GM21423 (cell line): ENCODE measurements around the gene ZBED1.
"Not testable (repeated sequence)": the region's sequence is repeated elsewhere in the genome, so short reads cannot be mapped to it uniquely, and the experiment has no call there.

Experiments
- ATAC-seq: cut with Tn5 transposase; IDR thresholded peaks from one replicate; pipeline ENCODE4 v1.9.1; 2021; ENCODE audit warnings: mild to moderate bottlenecking, moderate library complexity; ENCODE audit not compliant: unreplicated experiment

The ZBED1 gene

GRCh38 chrX:2477313-2477712, 23.5 kb downstream of the ZBED1 start:
- ATAC-seq: not testable (repeated sequence)

DNA sequence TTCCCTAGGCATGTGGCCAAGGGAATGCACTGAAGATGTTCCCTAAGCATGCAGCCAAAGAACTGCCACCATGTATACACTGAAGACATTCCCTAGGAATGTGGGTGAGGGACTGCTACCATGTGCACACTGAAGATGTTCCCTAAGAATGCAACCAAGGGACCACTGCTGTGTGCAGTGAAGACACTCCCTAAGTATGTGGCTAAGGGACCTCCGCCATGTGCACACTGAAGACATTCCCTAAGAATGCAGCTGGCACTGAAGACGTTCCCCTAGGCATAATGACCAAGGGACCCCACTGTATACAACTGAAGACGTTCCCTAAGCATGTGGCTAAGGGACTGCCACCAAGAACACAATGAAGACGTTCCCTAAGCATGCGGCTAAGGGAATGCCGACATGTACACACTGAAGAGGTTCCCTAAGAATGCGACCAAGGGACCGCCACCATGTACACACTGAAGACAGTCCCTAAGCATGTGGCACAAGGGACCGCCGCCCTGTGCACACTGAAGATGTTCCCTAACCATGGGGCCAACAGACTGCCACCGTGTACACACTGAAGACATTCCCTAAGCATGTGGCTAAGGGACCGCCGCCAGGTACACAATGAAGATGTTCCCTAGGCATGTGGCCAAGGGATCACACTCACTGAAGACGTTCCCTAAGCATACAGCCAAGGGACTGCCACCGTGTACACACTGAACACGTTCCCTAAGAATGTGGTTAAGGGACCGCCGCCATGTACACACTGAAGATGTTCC, 25.6 kb downstream of the ZBED1 start:
- no peak for ATAC-seq

- ATAC-seq: no peak
Observed at GRCh38 chrX:2474280-2474962, 26.4 kb downstream of the ZBED1 start.

DNA sequence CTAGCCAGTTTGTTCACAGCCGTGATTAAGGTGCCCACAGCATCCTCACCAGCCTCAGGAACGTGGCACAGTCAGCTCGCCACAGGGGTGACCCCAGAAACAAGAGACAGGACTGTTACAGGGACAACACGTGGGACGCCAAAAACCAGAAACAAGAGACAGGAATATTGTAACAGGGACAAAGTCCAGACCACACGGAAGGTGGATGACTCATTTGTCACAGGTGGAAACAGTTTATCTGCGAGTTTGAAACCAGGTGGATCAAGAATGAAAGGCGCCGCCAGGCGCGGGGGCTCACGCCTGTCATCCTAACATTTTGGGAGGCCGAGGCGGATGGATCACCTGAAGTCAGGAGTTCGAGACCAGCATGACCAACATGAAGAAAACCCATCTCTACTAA, 27.7 kb downstream of the ZBED1 start:
- ATAC-seq: not testable (repeated sequence)

GRCh38 chrX:2471641-2472040, 29.1 kb downstream of the ZBED1 start:
- no peak for ATAC-seq

DNA sequence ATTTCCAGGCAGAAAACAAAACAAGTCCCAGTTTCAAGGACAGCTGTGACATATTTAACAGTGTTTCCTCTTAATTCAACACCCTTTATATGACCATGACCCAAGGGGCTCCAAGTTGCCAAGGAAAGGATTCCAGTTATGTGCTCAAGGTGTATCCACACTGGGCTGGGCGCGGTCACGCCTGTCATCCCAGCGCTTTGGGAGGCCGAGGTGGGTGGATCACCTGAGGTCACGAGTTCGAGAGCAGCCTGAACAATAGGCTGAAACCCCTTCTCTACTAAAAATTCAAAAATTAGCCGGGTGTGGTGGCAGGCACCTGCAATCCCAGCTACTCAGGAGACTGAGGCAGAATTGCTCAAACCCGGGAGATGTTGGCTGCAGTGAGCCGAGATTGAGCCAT, 29.6 kb downstream of the ZBED1 start:
- not testable (repeated sequence) for ATAC-seq

DNA sequence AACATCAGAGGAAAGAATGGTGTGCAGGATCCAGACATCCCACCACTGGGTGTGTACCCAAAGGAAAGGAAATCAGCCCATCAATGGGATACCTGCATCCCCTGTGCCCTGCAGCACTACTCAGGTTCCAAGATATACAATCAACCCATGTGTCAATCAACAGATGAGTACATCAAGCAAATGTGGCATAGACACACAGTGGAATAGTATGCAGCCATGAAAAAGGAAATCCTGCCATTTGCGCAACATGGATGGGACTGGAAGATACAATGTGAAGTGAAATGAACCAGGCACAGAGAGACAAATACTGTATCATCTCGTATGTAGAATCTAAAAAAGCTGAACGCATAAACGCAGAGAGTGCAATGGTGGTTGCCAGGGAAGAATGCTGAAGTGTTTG, 30.9 kb downstream of the ZBED1 start:
- ATAC-seq: not testable (repeated sequence)

GRCh38 chrX:2469196-2469685, 31.5 kb downstream of the ZBED1 start:
- ATAC-seq: no peak

GRCh38 chrX:2468261-2469195, 32.2 kb downstream of the ZBED1 start:
- no peak for ATAC-seq

GRCh38 chrX:2466876-2467656, 33.7 kb downstream of the ZBED1 start:
- no peak for ATAC-seq

- ATAC-seq: no peak
Observed at GRCh38 chrX:2464677-2465166, 36.1 kb downstream of the ZBED1 start.

DNA sequence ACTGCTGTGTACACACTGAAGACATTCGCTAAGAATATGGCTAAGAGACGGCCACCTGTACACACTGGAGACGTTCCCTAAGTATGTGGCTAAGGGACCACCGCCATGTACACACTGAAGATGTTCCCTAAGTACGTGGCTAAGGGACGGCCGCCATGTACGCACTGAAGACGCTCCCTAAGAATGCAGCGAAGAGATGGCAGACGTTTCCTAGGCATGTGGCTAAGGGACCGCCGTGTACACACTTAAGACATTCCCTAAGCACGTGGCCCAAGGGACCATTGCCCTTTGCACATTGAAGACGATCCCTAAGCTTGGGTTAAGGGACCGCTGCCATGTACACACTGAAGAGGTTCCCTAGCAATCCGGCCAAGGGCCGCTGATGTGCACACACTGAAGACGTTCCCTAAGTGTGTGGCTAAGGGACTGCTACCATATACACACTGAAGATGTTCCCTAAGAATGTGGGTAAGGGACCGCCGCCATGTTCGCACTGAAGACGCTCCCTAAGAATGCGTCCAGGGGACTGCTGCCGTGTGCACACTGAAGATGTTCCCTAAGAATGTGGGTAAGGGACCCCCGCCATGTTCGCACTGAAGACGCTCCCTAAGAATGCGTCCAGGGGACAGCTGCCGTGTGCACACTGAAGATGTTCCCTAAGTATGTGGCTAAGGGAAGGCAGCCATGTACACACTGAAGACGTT, 36.7 kb downstream of the ZBED1 start:
- no peak for ATAC-seq

DNA sequence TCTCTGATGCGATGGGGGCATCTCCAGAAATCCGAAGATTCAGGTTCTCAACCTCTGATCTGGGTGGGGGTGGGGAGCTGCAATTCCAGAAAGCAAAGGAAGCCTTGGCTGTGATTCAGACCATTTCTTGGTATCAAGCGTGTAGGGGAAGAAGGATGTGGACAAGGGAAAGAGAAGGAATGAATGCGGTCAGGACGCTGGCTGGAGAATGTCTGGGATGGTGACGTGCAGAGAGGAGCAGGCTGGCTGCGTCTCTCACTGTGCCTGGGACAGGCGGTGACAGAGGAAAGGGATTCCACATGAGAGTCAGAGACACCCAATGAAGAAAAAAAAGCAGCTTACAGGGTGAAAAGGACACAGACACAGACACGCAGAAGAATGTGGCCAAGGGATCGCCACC, 37.3 kb downstream of the ZBED1 start:
- not testable (repeated sequence) for ATAC-seq

DNA sequence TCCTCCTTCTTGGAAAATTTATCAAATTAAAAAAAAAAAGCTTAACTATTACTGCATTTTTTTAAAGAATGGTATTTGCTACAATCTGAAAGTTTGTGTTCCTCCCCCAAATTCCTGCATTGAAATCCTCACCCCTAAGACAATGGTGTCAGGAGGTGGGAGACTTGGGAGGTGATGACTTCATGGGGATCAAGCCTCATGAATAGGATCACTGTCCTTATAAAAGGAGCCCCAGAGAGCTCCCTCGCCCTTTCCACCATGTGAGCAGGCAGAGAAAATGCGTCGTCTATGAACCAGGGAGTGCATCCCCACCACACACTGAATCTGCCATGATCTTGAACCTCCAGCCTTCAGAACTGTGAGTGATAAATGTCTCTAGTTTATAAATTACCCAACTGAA, 38.0 kb downstream of the ZBED1 start:
- no peak for ATAC-seq

DNA sequence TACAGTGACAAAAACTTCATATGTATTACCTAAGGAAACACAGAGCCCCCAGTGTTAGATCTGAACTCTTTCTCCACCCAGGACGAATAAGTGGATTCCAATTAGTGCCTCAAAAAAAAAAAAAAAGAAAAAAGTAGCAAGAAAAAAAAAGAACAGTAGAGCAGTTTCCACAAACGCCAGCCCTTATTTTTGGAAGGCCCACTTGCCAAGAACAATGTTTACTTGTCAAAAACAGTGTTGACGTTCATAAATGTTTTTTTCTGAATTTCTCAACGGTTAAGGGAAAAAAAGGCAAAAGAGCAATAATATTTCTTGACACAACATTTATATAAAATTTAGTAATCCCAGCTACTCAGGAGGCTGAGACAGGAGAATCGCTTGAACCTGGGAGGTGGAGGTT, 38.7 kb downstream of the ZBED1 start:
- no peak for ATAC-seq

- ATAC-seq: no peak
Observed at GRCh38 chrX:2461711-2462016, 39.1 kb downstream of the ZBED1 start.

GRCh38 chrX:2460821-2461710, 39.7 kb downstream of the ZBED1 start:
- ATAC-seq: not testable (repeated sequence)

DNA sequence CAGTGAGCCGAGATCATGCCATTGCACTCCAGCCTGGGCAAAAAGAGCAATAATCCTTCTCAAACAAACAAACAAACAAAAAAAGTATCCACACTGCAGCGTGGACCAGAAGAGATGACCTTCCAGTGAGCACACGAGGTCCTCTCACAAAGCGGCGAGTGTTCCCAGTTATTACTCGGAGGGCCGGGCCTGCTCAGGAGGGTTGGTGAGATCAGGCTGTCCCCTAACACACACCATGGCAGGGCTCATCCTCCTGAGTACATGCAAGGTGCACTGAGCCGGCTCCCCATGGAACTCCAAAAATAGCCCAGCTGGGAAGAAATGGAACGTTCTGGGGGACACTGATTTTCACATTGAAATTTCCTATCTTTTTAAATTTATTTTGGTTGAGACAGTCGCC, 40.7 kb downstream of the ZBED1 start:
- not testable (repeated sequence) for ATAC-seq

GRCh38 chrX:2458309-2458708, 42.5 kb downstream of the ZBED1 start:
- no peak for ATAC-seq
